AG04450 (cell line): ENCODE data around the gene DHRSX. TPM values are rescaled to one million over a fixed set of nuclear protein-coding genes. Genes with fewer than 3 reads are reported as not detected.

Source experiments
- CTCF ChIA-PET: fragments of 300-600, 350-600 bp; formaldehyde crosslinking; extraction: SDS; loops from one replicate; lab custom pipeline; 2022; ENCODE audit warnings: antibody characterized with exemption, inconsistent platforms; lab: Charles Lee
- POLR2A ChIA-PET: fragments of 350-600 bp; formaldehyde crosslinking; extraction: SDS; loops from one replicate; lab custom pipeline; 2021; ENCODE audit warnings: antibody characterized with exemption, inconsistent platforms; lab: Yijun Ruan, JAX
- DNase-seq: peaks from one replicate; pipeline ENCODE4 v3.0.0-alpha.2; 2011; ENCODE audit warnings: low read depth, low spot score
- H3K27ac ChIP-seq: one replicate; pipeline ENCODE4 v1.5.1; 2012; ENCODE audit warnings: low read depth, low read length, control low read depth
- H3K27me3 ChIP-seq: one replicate; pipeline ENCODE4 v1.6.0; 2012; ENCODE audit warnings: low read length; ENCODE audit not compliant: control insufficient read depth, insufficient read depth
- H3K4me3 ChIP-seq: 2 replicates; pipeline ENCODE4 v1.5.1; 2011; ENCODE audit warnings: mild to moderate bottlenecking, low read depth, low read length, control low read depth
- H3K9me3 ChIP-seq: 2 replicates; pipeline ENCODE4 v1.5.1; 2012; ENCODE audit warnings: low read length; ENCODE audit not compliant: control insufficient read depth, insufficient read depth
- CTCF ChIP-seq: IDR thresholded peaks from 2 replicates; pipeline ENCODE4 v1.5.1; 2011; ENCODE audit warnings: low read depth, low read length, control low read depth, inconsistent platforms
- polyA plus RNA-seq: library from polyadenylated mRNA; depleted of rRNA; stranded (reverse); fragments of >200 nt; gene quantifications from 2 replicates; pipeline ENCODE4 v1.2.3, GENCODE V29; 2011

DHRSX gene
- polyA plus RNA-seq, 1 experiment: 43.2 TPM

GRCh38 chrX:2185341-2186082 lies 315.3 kb downstream of the DHRSX start:
- CTCF ChIA-PET: no interaction called here
- no peak for DNase-seq

GRCh38 chrX:2184089-2184488 lies 316.7 kb downstream of the DHRSX start:
- Histone ChIP-seq H3K4me3 (no peak overlapping the region), H3K9me3 (peaks cover 20% of the 10 kb centered on the region), H3K27ac (no peak overlapping the region), H3K27me3 (no peaks in the 10 kb centered on the region)
- TF ChIP-seq CTCF: no peak
- ChIA-PET POLR2A (no interaction called here), CTCF (no interaction called here)
- DNase-seq: no peak

More at GRCh38 chrX:2185341-2186082, 315.3 kb downstream of the DHRSX start:
- POLR2A ChIA-PET: no interaction called here
- TF ChIP-seq CTCF: no peak
- no peak overlapping the region for H3K27ac ChIP-seq
- no peak overlapping the region for H3K4me3 ChIP-seq
- peaks cover 20% of the 10 kb centered on the region for H3K9me3 ChIP-seq
- no peaks in the 10 kb centered on the region for H3K27me3 ChIP-seq

GRCh38 chrX:2183193-2183725 lies 317.5 kb downstream of the DHRSX start:
- peaks cover 17% of the 10 kb centered on the region for H3K9me3 ChIP-seq
- no peak overlapping the region for H3K27ac ChIP-seq
- DNase-seq: no peak
- no peak overlapping the region for H3K4me3 ChIP-seq
- ChIA-PET CTCF (no interaction called here), POLR2A (no interaction called here)
- no peaks in the 10 kb centered on the region for H3K27me3 ChIP-seq
- no peak for TF ChIP-seq CTCF

GRCh38 chrX:2177541-2177940 lies 323.2 kb downstream of the DHRSX start:
- ChIA-PET CTCF (no interaction called here), POLR2A (no interaction called here)
- Histone ChIP-seq H3K4me3 (no peak overlapping the region), H3K27me3 (no peaks in the 10 kb centered on the region), H3K9me3 (peaks cover 40% of the 10 kb centered on the region), H3K27ac (no peak overlapping the region)
- no peak for TF ChIP-seq CTCF
- no peak for DNase-seq

GRCh38 chrX:2176733-2177132 lies 324.0 kb downstream of the DHRSX start:
- ChIA-PET POLR2A (no interaction called here), CTCF (no interaction called here)
- Histone ChIP-seq H3K27ac (no peak overlapping the region), H3K4me3 (no peak overlapping the region), H3K9me3 (peaks cover 40% of the 10 kb centered on the region), H3K27me3 (no peaks in the 10 kb centered on the region)
- TF ChIP-seq CTCF: no peak
- DNase-seq: no peak
